ENCODE data around the gene MAGEB4. TPM values are rescaled to one million over a fixed set of nuclear protein-coding genes. Genes with fewer than 3 reads are reported as not detected.
A peak's percentile ranks its signal among the peaks of the same experiment; 100 is the strongest.
"Not testable (repeated sequence)": the region's sequence is repeated elsewhere in the genome, so short reads cannot be mapped to it uniquely, and the experiment has no call there.

The MAGEB4 gene
- 0.17 TPM in 1 of 2 replicates, not detected in the other for total RNA-seq (2013; cell fraction: nucleolus; rRNA removed)
- total RNA-seq (2014; rRNA removed) (not detected in 2 replicates), total RNA-seq (2014; rRNA removed; fragmentation: Illumina TruSeq; extraction: Trizol) (not detected in 2 replicates), total RNA-seq (2021) (not detected in 2 replicates), polyA plus RNA-seq (2011; rRNA removed) (not detected in 2 replicates), polyA plus RNA-seq (2014; fragmentation: Illumina TruSeq; extraction: Trizol) (0.04 TPM in 1 of 2 replicates, not detected in the other), polyA plus RNA-seq (2014; fragmentation: Nextera tagmentation; extraction: Ambion mirVana) (not detected), polyA plus RNA-seq (2014; rRNA removed) (not detected in 2 replicates), polyA plus RNA-seq (2016; fragmentation: Nextera tagmentation; extraction: Ambion mirVana) (not detected), polyA minus RNA-seq (2011; rRNA and poly(A)+ RNA removed) (not detected in 2 replicates), Bru-seq, nascent RNA (not detected), BruChase-seq, experiment 1, labeled RNA remaining after a 6-hour chase (not detected), BruChase-seq, experiment 2, labeled RNA remaining after a 2-hour chase (not detected)
- not detected for polyA plus RNA-seq (2011; ENCODE audit: low read depth)
- not detected in 2 replicates for polyA plus RNA-seq (2011; cell fraction: cytosol; rRNA removed)
- not detected in 2 replicates for polyA plus RNA-seq (2011; cell fraction: nucleus; rRNA removed)
- not detected in 2 replicates for polyA plus RNA-seq (2012)
- not detected in 2 replicates for polyA minus RNA-seq (2011; cell fraction: cytosol; rRNA and poly(A)+ RNA removed)
- not detected in 2 replicates for polyA minus RNA-seq (2011; cell fraction: nucleus; rRNA and poly(A)+ RNA removed)
- long read RNA-seq, experiment 1, result 0 reads
- long read RNA-seq, experiment 2, result 0 reads

DNA sequence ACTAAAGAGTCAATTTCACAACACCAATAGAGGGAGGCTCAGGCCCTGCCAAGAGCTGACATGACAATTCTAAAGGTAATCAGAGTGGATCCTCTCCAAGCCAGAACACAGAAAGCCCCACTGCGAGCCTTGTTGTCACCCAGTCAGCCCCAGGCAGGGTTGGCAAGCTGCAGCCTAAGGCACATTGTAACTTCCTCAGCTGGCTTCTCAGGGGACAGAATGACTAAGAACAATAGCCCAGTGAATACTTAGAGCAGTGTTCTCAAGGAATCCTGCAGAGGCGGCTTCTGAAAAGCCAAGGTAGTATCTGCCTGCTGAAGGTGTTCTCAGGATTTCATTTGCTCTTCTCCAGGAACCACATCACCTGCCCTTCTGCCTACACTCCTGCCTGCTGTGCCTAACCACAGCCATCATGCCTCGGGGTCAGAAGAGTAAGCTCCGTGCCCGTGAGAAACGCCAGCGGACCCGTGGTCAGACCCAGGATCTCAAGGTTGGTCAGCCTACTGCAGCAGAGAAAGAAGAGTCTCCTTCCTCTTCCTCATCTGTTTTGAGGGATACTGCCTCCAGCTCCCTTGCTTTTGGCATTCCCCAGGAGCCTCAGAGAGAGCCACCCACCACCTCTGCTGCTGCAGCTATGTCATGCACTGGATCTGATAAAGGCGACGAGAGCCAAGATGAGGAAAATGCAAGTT, at the start of gene MAGEB4:
TSS of gene MAGEB4 (plus strand) at position 277 of the 692 bp plus-strand sequence. CDS start at position 413, 136 bp downstream.
- Histone ChIP-seq H4K20me1 (ENCODE audit: control insufficient read depth, insufficient read depth) (no peaks in the 10 kb centered on the region), H3K27me3 (replicated peaks in 1 of 2; ENCODE audit: control insufficient read depth in 2 of 2, insufficient read depth in 2 of 2, low read length in 1 of 2) (no peaks in the 10 kb centered on the region), H3K79me2 (ENCODE audit: control insufficient read depth, insufficient read depth, low read length) (no peaks in the 10 kb centered on the region), H3K4me2 (ENCODE audit: control insufficient read depth, insufficient read depth) (no peak within 1 kb of the TSS), H3K4me3 (no peak within 1 kb of the TSS), H3K9ac (ENCODE audit: control insufficient read depth, insufficient read depth, low read length) (no peak within 1 kb of the TSS), H3K9me3 (replicated peaks; ENCODE audit: control insufficient read depth, insufficient read depth, low read length) (no peaks in the 10 kb centered on the region), H2AFZ (ENCODE audit: control insufficient read depth, low read depth, low read length) (no peak within 1 kb of the TSS), H3K4me1 (ENCODE audit: control insufficient read depth, insufficient read depth, low read length) (no peaks in the 10 kb centered on the region), H3K36me3 (ENCODE audit: control insufficient read depth in 2 of 2, insufficient read depth in 2 of 2, low read length in 1 of 2) (no peaks in the 10 kb centered on the region), H3K27ac (ENCODE audit: control insufficient read depth, insufficient read depth) (no peak within 1 kb of the TSS)
- CTCF ChIA-PET, result no interaction called here
- no peak for TF ChIP-seq TBL1XR1 (IDR thresholded peaks at IDR 0.05; ENCODE audit: low read depth, low read length)
- no peak for TF ChIP-seq GATAD2B (conservative IDR thresholded peaks at IDR 0.05; ENCODE audit: low read depth)
- TF ChIP-seq YBX1 (IDR thresholded peaks at IDR 0.05), result no peak
- no peak for TF ChIP-seq HCFC1 (IDR thresholded peaks at IDR 0.05; ENCODE audit: low read length)
- no peak for TF ChIP-seq NR2C1 (IDR thresholded peaks at IDR 0.05)
- TF ChIP-seq CREB1 (IDR thresholded peaks at IDR 0.05; ENCODE audit: low read depth), result no peak
- no peak for TF ChIP-seq NR2F1 (conservative IDR thresholded peaks at IDR 0.05)
- TF ChIP-seq SIX5 (IDR thresholded peaks at IDR 0.05; ENCODE audit: low read depth, low read length, severe bottlenecking), result no peak
- no peak for TF ChIP-seq EZH2 (IDR thresholded peaks at IDR 0.05; ENCODE audit: borderline replicate concordance, control insufficient read depth, low read depth, low read length)
- no peak for TF ChIP-seq ZNF24 (IDR thresholded peaks at IDR 0.05)
- no peak for TF ChIP-seq RCOR1 (conservative IDR thresholded peaks at IDR 0.05; ENCODE audit: low read depth, low read length)
- BruUV-seq (replicated peaks), result no TSS peak
- intact Hi-C loops (cut with micrococcal nuclease; ENCODE audit: unreplicated experiment), result no loop called here
- DNase-seq (ENCODE audit: low read depth, low spot score), result no peak
- WGBS (ENCODE audit: insufficient coverage, insufficient replicate concordance, low lambda C conversion rate, missing lambda C conversion rate), result 44% methylated on average over 10 of the region's 10 CpGs
- in situ Hi-C loops (cut with MboI), result no loop called here
- ATAC-seq, result peak; percentile 60
- SMC1A ChIA-PET (ENCODE audit: uncharacterized antibody, unreplicated experiment), result no interaction called here
- POLR2A ChIA-PET, result no interaction called here
- RAD21 ChIA-PET (ENCODE audit: unreplicated experiment), result no interaction called here
- no peak for FAIRE-seq

DNA sequence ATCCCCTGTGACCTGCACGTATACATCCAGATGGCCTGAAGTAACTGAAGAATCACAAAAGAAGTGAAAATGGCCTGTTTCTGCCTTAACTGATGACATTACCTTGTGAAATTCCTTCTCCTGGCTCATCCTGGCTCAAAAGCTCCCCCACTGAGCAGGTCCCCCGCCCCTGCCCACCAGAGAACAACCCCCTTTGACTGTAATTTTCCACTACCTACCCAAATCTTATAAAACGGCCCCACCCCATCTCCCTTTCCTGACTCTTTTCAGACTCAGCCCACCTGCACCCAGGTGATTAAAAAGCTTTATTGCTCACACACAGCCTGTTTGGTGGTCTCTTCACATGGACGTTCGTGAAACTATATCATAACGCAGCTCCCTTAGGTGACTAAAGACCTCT, 47.9 kb upstream of the MAGEB4 start:
- H3K79me2 ChIP-seq (ENCODE audit: control insufficient read depth, insufficient read depth, low read length); H3K4me3 ChIP-seq; RAD21 ChIA-PET (ENCODE audit: unreplicated experiment); ATAC-seq; in situ Hi-C loops (cut with MboI); DNase-seq (ENCODE audit: low read depth, low spot score); H3K27me3 ChIP-seq (replicated peaks in 1 of 2; ENCODE audit: control insufficient read depth in 2 of 2, insufficient read depth in 2 of 2, low read length in 1 of 2); H3K4me2 ChIP-seq (ENCODE audit: control insufficient read depth, insufficient read depth); H3K27ac ChIP-seq (ENCODE audit: control insufficient read depth, insufficient read depth); H4K20me1 ChIP-seq (ENCODE audit: control insufficient read depth, insufficient read depth); intact Hi-C loops (cut with micrococcal nuclease; ENCODE audit: unreplicated experiment); H3K9ac ChIP-seq (ENCODE audit: control insufficient read depth, insufficient read depth, low read length); H3K4me1 ChIP-seq (ENCODE audit: control insufficient read depth, insufficient read depth, low read length); H3K9me3 ChIP-seq (replicated peaks; ENCODE audit: control insufficient read depth, insufficient read depth, low read length); H2AFZ ChIP-seq (ENCODE audit: control insufficient read depth, low read depth, low read length); H3K36me3 ChIP-seq (ENCODE audit: control insufficient read depth in 2 of 2, insufficient read depth in 2 of 2, low read length in 1 of 2); POLR2A ChIA-PET; BruUV-seq (replicated peaks); SMC1A ChIA-PET (ENCODE audit: uncharacterized antibody, unreplicated experiment); FAIRE-seq; CTCF ChIA-PET: not testable (repeated sequence)
- WGBS (ENCODE audit: insufficient coverage, insufficient replicate concordance, low lambda C conversion rate, missing lambda C conversion rate), result 34% methylated on average over 5 of the region's 6 CpGs

All from GM12878 (cell line).